H1 (cell line): ENCODE results near the gene S100A4. TPM values are rescaled to one million over a fixed set of nuclear protein-coding genes. Genes with fewer than 3 reads are reported as not detected.
"Not testable (repeated sequence)": the region's sequence is repeated elsewhere in the genome, so short reads cannot be mapped to it uniquely, and the experiment has no call there.

ENCODE experiments used
- CTCF ChIA-PET: fragments of 300-600 bp; sonication (Branson Sonifier 250); formaldehyde crosslinking; loops from one replicate; lab custom pipeline; 2021; ENCODE audit not compliant: partially characterized antibody; lab: Charles Lee
- POLR2A ChIA-PET: fragments of 300-600 bp; sonication (Branson Sonifier 250); formaldehyde crosslinking; loops from one replicate; lab custom pipeline; 2021; ENCODE audit warnings: inconsistent platforms; ENCODE audit not compliant: partially characterized antibody; lab: Charles Lee
- DNase-seq, 2 experiments: peaks; one replicate each; pipeline versions ENCODE4 v3.0.0 to v3.0.0-alpha.2; 2010 to 2022; ENCODE audit warnings: low spot score in 2 of 2, low read depth in 1 of 2, mixed read lengths in 1 of 2
- FAIRE-seq: peaks from 2 replicates; lab custom pipeline; 2011; peaks lifted over from hg19 to GRCh38; lab: Jason Lieb, UNC
- H2AFZ ChIP-seq: 2 replicates; pipeline ENCODE4 v1.8.1; 2012; ENCODE audit warnings: low read length, inconsistent platforms
- H2AK5ac ChIP-seq: 2 replicates; pipeline ENCODE4 v1.6.1; 2013; ENCODE audit warnings: low read depth, low read length
- H2BK120ac ChIP-seq: replicated peaks from 2 replicates; pipeline ENCODE3; 2013; ENCODE audit warnings: low read depth, low read length, inconsistent platforms
- H2BK12ac ChIP-seq: 2 replicates; pipeline ENCODE4 v1.6.1; 2013; ENCODE audit warnings: low read depth, low read length
- H2BK15ac ChIP-seq: 2 replicates; pipeline ENCODE4 v1.6.1; 2013; ENCODE audit warnings: low read length
- H2BK20ac ChIP-seq: 2 replicates; pipeline ENCODE4 v1.6.1; 2013; ENCODE audit warnings: low read length
- H2BK5ac ChIP-seq: 2 replicates; pipeline ENCODE4 v1.6.1; 2013; ENCODE audit warnings: low read depth, low read length
- H3K14ac ChIP-seq: 2 replicates; pipeline ENCODE4 v1.6.1; 2013; ENCODE audit warnings: inconsistent platforms; ENCODE audit not compliant: insufficient read length
- H3K18ac ChIP-seq: 2 replicates; pipeline ENCODE4 v1.6.1; 2013; ENCODE audit warnings: low read length; ENCODE audit errors: extremely low read depth
- H3K23ac ChIP-seq: 2 replicates; pipeline ENCODE4 v1.6.1; 2013; ENCODE audit warnings: inconsistent platforms; ENCODE audit not compliant: insufficient read length
- H3K23me2 ChIP-seq: 2 replicates; pipeline ENCODE4 v1.6.1; 2013; ENCODE audit warnings: low read depth, low read length
- H3K27ac ChIP-seq: 2 replicates; pipeline ENCODE4 v1.6.1; 2011; ENCODE audit warnings: low read depth, low read length, inconsistent platforms
- H3K27me3 ChIP-seq, 4 experiments: replicated peaks in 1 of 4; 1 replicate in 1 of 4; 2 replicates in 3 of 4; pipeline versions ENCODE4 v1.6.1 to v1.8.1; 2011 to 2013; ENCODE audit warnings: low read length in 3 of 4, mild to moderate bottlenecking in 3 of 4, inconsistent platforms in 2 of 4, mixed read lengths in 2 of 4, moderate library complexity in 1 of 4; ENCODE audit not compliant: control insufficient read depth in 3 of 4, insufficient read depth in 3 of 4; ENCODE audit errors: extremely low read depth in 1 of 4
- H3K36me3 ChIP-seq, 4 experiments: 2 replicates each; pipeline versions ENCODE4 v1.6.1 to v1.8.1; 2011 to 2013; ENCODE audit warnings: mild to moderate bottlenecking in 4 of 4, low read length in 3 of 4, moderate library complexity in 2 of 4, control low read depth in 1 of 4, inconsistent platforms in 1 of 4; ENCODE audit not compliant: insufficient read depth in 4 of 4, control insufficient read depth in 2 of 4
- H3K4ac ChIP-seq: replicated peaks from 2 replicates; pipeline ENCODE3; 2013; ENCODE audit warnings: low read length, low read depth, mixed read lengths, inconsistent platforms; ENCODE audit not compliant: insufficient read length
- H3K4me1 ChIP-seq, 4 experiments: replicated peaks in 1 of 4; 1 replicate in 1 of 4; 2 replicates in 3 of 4; pipeline versions ENCODE4 v1.6.1 to v1.8.1; 2011 to 2013; ENCODE audit warnings: low read length in 3 of 4, inconsistent platforms in 2 of 4, mixed read lengths in 1 of 4; ENCODE audit not compliant: insufficient read depth in 4 of 4, control insufficient read depth in 3 of 4
- H3K4me2 ChIP-seq, 2 experiments: 2 replicates each; pipeline versions ENCODE4 v1.6.1 to v1.8.1; 2011 to 2013; ENCODE audit warnings: low read depth in 2 of 2, low read length in 2 of 2, control low read depth in 1 of 2, inconsistent platforms in 1 of 2, mild to moderate bottlenecking in 1 of 2; ENCODE audit not compliant: insufficient read depth in 1 of 2
- H3K4me3 ChIP-seq, 4 experiments: fragments of 200-600, 300-600 bp in 1 of 4; sonication (generic), shearing (Covaris generic), sonication (Bioruptor Twin) in 1 of 4; 2 replicates each; pipeline versions ENCODE4 v1.5.1 to v1.8.1; 2011 to 2016; ENCODE audit warnings: low read length in 4 of 4, low read depth in 3 of 4, control low read depth in 2 of 4, inconsistent platforms in 2 of 4, mild to moderate bottlenecking in 2 of 4, mixed read lengths in 1 of 4, moderate library complexity in 1 of 4; ENCODE audit not compliant: insufficient read depth in 2 of 4; ENCODE audit errors: extremely low read depth in 1 of 4
- H3K56ac ChIP-seq: replicated peaks from 2 replicates; pipeline ENCODE3; 2013; ENCODE audit warnings: low read depth, mild to moderate bottlenecking, mixed read lengths, low read length, inconsistent platforms; ENCODE audit not compliant: insufficient read length
- H3K79me1 ChIP-seq: 2 replicates; pipeline ENCODE4 v1.6.1; 2013; ENCODE audit warnings: low read depth, low read length, control low read depth
- H3K79me2 ChIP-seq, 2 experiments: 2 replicates each; pipeline versions ENCODE4 v1.6.1 to v1.8.1; 2012 to 2013; ENCODE audit warnings: low read length in 2 of 2, mild to moderate bottlenecking in 2 of 2, inconsistent platforms in 1 of 2; ENCODE audit not compliant: insufficient read depth in 2 of 2, control insufficient read depth in 1 of 2
- H3K9ac ChIP-seq, 4 experiments: replicated peaks in 1 of 4; 1 replicate in 1 of 4; 2 replicates in 3 of 4; pipeline versions ENCODE4 v1.6.1 to v1.8.1; 2011 to 2013; ENCODE audit warnings: low read depth in 3 of 4, low read length in 3 of 4, control low read depth in 2 of 4, mild to moderate bottlenecking in 2 of 4, moderate library complexity in 2 of 4, inconsistent platforms in 1 of 4; ENCODE audit errors: extremely low read depth in 1 of 4
- H3K9me3 ChIP-seq, 2 experiments: 2 replicates each; pipeline versions ENCODE4 v1.6.1 to v1.8.1; 2012 to 2013; ENCODE audit warnings: mild to moderate bottlenecking in 2 of 2, moderate library complexity in 2 of 2, control low read depth in 1 of 2, inconsistent platforms in 1 of 2, low read depth in 1 of 2, low read length in 1 of 2, mixed read lengths in 1 of 2; ENCODE audit not compliant: insufficient read depth in 2 of 2
- H4K20me1 ChIP-seq, 2 experiments: replicated peaks in 1 of 2; 2 replicates each; pipeline versions ENCODE3 to v1.8.1; 2011 to 2013; ENCODE audit warnings: inconsistent platforms in 2 of 2, low read length in 2 of 2, mild to moderate bottlenecking in 1 of 2; ENCODE audit not compliant: insufficient read depth in 2 of 2, control insufficient read depth in 1 of 2
- H4K5ac ChIP-seq: 2 replicates; pipeline ENCODE4 v1.6.1; 2013; ENCODE audit warnings: low read length, low read depth, mixed read lengths, inconsistent platforms; ENCODE audit not compliant: insufficient read length
- H4K8ac ChIP-seq: 2 replicates; pipeline ENCODE4 v1.8.0; 2013; ENCODE audit warnings: mild to moderate bottlenecking, moderate library complexity, low read length, inconsistent platforms; ENCODE audit not compliant: insufficient read depth; ENCODE audit errors: extremely low read depth
- H4K91ac ChIP-seq: replicated peaks from 2 replicates; pipeline ENCODE3; 2013; ENCODE audit warnings: low read length, mixed read lengths, inconsistent platforms; ENCODE audit not compliant: insufficient read length
- ASH2L ChIP-seq: fragments of 200-600, 300-600 bp; sonication (generic); IDR thresholded peaks from one replicate; pipeline ENCODE4 v1.7.1; 2017; ENCODE audit warnings: low read length
- BCL11A ChIP-seq, 2 experiments: IDR thresholded peaks; one replicate each; pipeline ENCODE4 v1.6.1; 2011; ENCODE audit warnings: low read depth in 2 of 2, low read length in 2 of 2, mild to moderate bottlenecking in 2 of 2
- KDM1A ChIP-seq: fragments of 200-600, 300-600 bp; sonication (generic); IDR thresholded peaks from 2 replicates; pipeline ENCODE4 v1.7.1; 2016; ENCODE audit warnings: mild to moderate bottlenecking, low read length, borderline replicate concordance
- KDM5A ChIP-seq: fragments of 200-600 bp; IDR thresholded peaks from 2 replicates; pipeline ENCODE4 v1.7.1; 2012; ENCODE audit warnings: mild to moderate bottlenecking, low read length, inconsistent platforms, mixed read lengths
- WGBS, 2 experiments: shearing (Covaris generic) in 1 of 2; methylation state at CpG; one replicate each; pipeline versions ENCODE4 v1.1.6 to v1.1.7; 2013 to 2015; ENCODE audit warnings: low lambda C conversion rate in 2 of 2, mixed read lengths in 2 of 2, inconsistent platforms in 1 of 2, low coverage in 1 of 2, missing lambda C conversion rate in 1 of 2; ENCODE audit not compliant: insufficient replicate concordance in 2 of 2, insufficient coverage in 1 of 2, insufficient read length in 1 of 2; ENCODE audit errors: extremely low coverage in 1 of 2, missing lambda C conversion rate in 1 of 2; 5-methylcytosine and 5-hydroxymethylcytosine counted together
- polyA plus RNA-seq, 7 experiments: library from polyadenylated mRNA; depleted of rRNA in 3 of 7; stranded (reverse) in 5 of 7; unstranded in 2 of 7; fragments of >200 nt in 5 of 7; fragments of 200-250 nt in 2 of 7; gene quantifications; 1 replicate in 5 of 7; 2 replicates in 1 of 7; 4 replicates in 1 of 7; pipeline versions ENCODE4 v1.2.1 to v1.2.3, GENCODE V29; 2011 to 2013; ENCODE audit warnings: missing spikeins in 2 of 7, mixed read lengths in 2 of 7
- total RNA-seq: library from RNA; stranded (reverse); fragmentation: NEBNext Ultra II Directional; extraction: Animal tissue kit (Norgen Biotek cat#: 25700); gene quantifications from 2 replicates; pipeline ENCODE4 v1.2.1, GENCODE V29; 2021

S100A4 gene
- total and polyA plus RNA-seq, 2 of the 8 experiments (the other 6 are each of a cell fraction or from before 2014, with no cell fraction given) = 36.3 to 85.4 TPM

DNA sequence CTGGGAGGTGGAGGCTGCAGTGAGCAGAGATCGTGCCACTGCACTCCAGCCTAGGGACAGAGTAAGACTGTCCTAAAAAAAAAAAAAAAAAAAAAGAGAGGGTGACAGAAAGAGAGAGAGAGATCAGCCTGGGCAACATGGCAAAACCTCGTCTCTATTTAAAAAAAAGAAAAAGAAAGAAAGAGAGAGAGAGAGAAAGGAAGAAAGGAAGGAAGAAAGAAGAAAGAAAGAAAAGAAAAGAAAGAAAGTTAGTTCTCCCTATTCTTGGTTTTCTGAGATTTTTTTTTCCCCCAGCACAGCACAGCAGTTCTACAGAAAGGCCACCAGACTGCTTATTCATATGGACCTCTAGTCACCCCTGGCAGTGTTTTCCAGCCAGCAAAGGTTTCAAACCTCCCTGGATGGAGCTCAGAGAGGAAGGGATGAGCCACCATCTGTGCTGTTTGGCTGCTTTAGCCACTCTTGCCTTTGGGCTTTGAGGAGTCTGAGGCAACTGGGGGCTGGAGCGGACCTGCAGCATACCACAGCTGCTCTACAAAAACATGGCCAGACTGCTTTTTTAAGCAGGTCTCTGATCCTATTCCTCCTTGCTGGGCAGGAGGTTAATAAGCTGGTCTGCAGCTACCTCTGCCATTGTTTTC, 20.4 kb downstream of the S100A4 start (continued):
- no peak for TF ChIP-seq ASH2L
- no peak for TF ChIP-seq KDM5A
- no peak for TF ChIP-seq BCL11A (IDR thresholded peaks at IDR 0.05; ENCODE audit: low read depth in 2 of 2, low read length in 2 of 2)
- no peak for TF ChIP-seq KDM1A

DNA sequence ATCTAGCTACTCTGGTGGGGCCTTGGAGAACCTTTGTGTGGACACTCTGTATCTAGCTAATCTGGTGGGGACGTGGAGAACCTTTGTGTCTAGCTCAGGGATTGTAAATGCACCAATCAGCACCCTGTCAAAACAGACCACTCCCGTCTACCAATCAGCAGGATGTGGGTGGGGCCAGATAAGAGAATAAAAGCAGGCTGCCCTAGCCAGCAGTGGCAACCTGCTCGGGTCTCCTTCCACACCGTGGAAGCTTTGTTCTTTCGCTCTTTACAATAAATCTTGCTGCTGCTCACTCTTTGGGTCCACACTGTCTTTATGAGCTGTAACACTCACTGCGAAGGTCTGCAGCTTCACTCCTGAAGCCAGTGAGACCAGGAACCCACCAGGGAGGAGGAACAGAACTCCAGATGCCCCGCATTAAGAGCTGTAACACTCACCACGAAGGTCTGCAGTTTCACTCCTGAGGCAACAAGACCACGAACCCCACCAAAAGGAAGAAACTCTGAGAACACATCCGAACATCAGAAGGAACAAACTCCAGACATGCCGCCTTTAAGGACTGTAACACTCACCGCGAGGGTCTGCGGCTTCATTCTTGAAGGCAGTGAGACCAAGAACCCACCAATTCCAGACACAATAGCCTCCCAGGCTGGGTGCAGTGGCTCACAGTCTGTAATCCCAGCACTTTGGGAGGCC, 23.1 kb downstream of the S100A4 start:
- H2BK15ac ChIP-seq, DNase-seq, H3K79me2 ChIP-seq, H3K23me2 ChIP-seq, H4K20me1 ChIP-seq, H3K14ac ChIP-seq, H3K36me3 ChIP-seq, H3K18ac ChIP-seq, H3K4me3 ChIP-seq, H2BK20ac ChIP-seq, FAIRE-seq, H3K4ac ChIP-seq, H3K79me1 ChIP-seq, H2BK12ac ChIP-seq, H3K9me3 ChIP-seq, H3K56ac ChIP-seq, H3K4me2 ChIP-seq, H3K27ac ChIP-seq, H4K91ac ChIP-seq, H3K9ac ChIP-seq, H4K8ac ChIP-seq, H2BK5ac ChIP-seq, H2AFZ ChIP-seq, H3K23ac ChIP-seq, H2BK120ac ChIP-seq, H4K5ac ChIP-seq, H3K27me3 ChIP-seq, H2AK5ac ChIP-seq: not testable (repeated sequence)
- CTCF ChIA-PET = interaction anchor here (1.2 to 4.4 kb wide), 3 partner anchors 11 to 167 kb away, joined by 4 to 51 read pairs (median 8); partner anchors contain the start of gene S100A6
- POLR2A ChIA-PET = interaction anchor here (2.7 to 3.2 kb wide), 2 partner anchors 10 to 112 kb away, joined by 10 to 13 read pairs; partner anchors contain the start of gene CHTOP
- 86% methylated on average over 13 of the region's 14 CpGs; no CpG with 5 or more reads in 1 of the 2 experiments for WGBS, 2 experiments
- H3K4me1 ChIP-seq = peaks cover 6 to 15% (median 8%) of the 10 kb centered on the region in 4 experiments; a peak in 5 of 7 replicates
